Measurements from ENCODE around the gene LONP2.

LONP2 gene

DNA sequence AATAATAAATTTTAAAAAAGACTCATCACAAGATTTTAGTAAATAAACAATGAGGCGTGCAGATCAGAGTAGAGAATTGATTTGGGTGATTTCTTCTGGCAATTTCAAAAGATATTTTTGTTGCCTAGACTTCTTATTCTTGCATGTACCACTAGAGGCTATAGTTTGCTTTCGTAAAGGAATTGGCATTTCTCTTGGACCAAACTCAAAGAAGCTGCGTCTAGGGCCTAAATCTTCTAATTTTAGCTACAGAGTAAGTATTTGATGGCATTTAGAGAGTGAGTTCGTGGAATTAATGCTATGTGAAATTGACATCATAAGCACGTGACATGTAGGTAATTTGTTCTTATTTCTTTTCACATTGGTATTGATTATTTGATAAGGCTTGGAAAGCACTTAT lies 27.6 kb downstream of the LONP2 start:
- in situ Hi-C loops (cut with MboI; ENCODE audit: low pct_unique_long_range_greater_than_20kb, low sequenced_read_pairs, unreplicated experiment) = no loop called here
- no peak for TF ChIP-seq CTCF (IDR thresholded peaks at IDR 0.05; ENCODE audit: extremely low read depth, insufficient read depth, missing control alignments)
- no peak for DNase-seq (ENCODE audit: low spot score)

- TF ChIP-seq CTCF (IDR thresholded peaks at IDR 0.05; ENCODE audit: extremely low read depth, insufficient read depth, missing control alignments) = no peak
- in situ Hi-C loops (cut with MboI; ENCODE audit: low pct_unique_long_range_greater_than_20kb, low sequenced_read_pairs, unreplicated experiment) = no loop called here
- no peak for DNase-seq (ENCODE audit: low spot score)
Observed at GRCh38 chr16:48272837-48273421, 28.8 kb downstream of the LONP2 start.

- no peak for DNase-seq (ENCODE audit: low spot score)
- TF ChIP-seq CTCF (IDR thresholded peaks at IDR 0.05; ENCODE audit: extremely low read depth, insufficient read depth, missing control alignments) = no peak
- in situ Hi-C loops (cut with MboI; ENCODE audit: low pct_unique_long_range_greater_than_20kb, low sequenced_read_pairs, unreplicated experiment) = no loop called here
Observed at GRCh38 chr16:48274476-48274875, 30.4 kb downstream of the LONP2 start.

DNA sequence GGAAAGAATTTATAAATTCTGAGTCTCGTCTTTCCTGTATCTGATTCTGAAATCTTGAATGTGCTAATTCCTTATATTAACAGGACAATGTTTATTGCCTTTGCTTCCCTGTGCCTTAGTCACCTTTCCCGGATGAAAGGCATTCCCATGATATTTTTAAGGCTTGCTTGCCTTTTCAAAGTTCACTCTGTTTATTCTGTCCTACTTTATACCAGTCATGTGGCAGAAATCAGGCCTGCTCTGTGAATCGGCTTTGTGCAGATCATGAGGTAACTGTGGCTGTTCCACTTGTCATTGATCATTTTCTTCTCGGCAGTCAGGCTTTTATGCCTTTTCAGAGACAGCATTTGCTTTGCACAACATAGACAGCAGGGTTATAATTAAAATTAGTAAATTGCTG lies 32.0 kb downstream of the LONP2 start:
- no peak for TF ChIP-seq CTCF (IDR thresholded peaks at IDR 0.05; ENCODE audit: extremely low read depth, insufficient read depth, missing control alignments)
- in situ Hi-C loops (cut with MboI; ENCODE audit: low pct_unique_long_range_greater_than_20kb, low sequenced_read_pairs, unreplicated experiment) = no loop called here
- DNase-seq (ENCODE audit: low spot score) = no peak

DNA sequence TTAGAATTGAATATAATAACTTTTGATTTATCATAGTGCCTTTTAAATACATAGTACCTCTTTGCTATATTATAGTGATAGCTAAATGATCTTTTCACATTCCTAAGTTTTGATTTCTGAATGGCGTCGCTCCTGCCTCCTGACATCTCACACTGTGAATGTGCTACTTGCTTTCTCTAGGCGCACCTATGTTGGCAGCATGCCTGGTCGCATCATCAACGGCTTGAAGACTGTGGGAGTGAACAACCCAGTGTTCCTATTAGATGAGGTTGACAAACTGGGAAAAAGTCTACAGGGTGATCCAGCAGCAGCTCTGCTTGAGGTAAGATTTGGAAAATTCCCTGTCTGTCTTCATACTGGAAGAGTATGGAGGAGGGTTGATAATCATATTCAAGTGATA lies 33.1 kb downstream of the LONP2 start:
- in situ Hi-C loops (cut with MboI; ENCODE audit: low pct_unique_long_range_greater_than_20kb, low sequenced_read_pairs, unreplicated experiment) = no loop called here
- no peak for DNase-seq (ENCODE audit: low spot score)
- no peak for TF ChIP-seq CTCF (IDR thresholded peaks at IDR 0.05; ENCODE audit: extremely low read depth, insufficient read depth, missing control alignments)

- in situ Hi-C loops (cut with MboI; ENCODE audit: low pct_unique_long_range_greater_than_20kb, low sequenced_read_pairs, unreplicated experiment) = no loop called here
- TF ChIP-seq CTCF (IDR thresholded peaks at IDR 0.05; ENCODE audit: extremely low read depth, insufficient read depth, missing control alignments) = no peak
- no peak for DNase-seq (ENCODE audit: low spot score)
Observed at GRCh38 chr16:48279199-48279598, 35.1 kb downstream of the LONP2 start.

DNA sequence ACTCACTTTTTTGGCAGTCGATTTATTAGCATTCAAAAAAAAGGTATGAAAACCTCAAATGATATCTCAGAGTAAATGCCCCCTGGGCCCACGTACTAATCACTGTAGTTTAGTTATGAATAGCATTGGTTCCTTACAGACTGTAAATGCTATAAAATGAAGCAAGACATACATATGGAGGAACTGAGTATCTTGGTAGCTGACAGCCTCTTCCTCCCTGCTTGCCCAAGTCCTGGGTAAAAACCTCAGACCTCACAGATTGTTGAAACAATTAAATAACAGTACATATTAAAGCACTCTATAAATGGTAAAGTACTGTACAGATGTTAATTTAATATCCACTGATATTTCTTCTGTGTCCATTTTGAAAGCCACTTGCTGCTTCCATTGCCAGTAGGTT lies 36.4 kb downstream of the LONP2 start:
- no peak for DNase-seq (ENCODE audit: low spot score)
- no peak for TF ChIP-seq CTCF (IDR thresholded peaks at IDR 0.05; ENCODE audit: extremely low read depth, insufficient read depth, missing control alignments)
- in situ Hi-C loops (cut with MboI; ENCODE audit: low pct_unique_long_range_greater_than_20kb, low sequenced_read_pairs, unreplicated experiment) = no loop called here
